Mucosa of rectum (tissue), 2 donors: Measurements from ENCODE around the gene SYCN.

ENCODE experiments used
- H3K27ac ChIP-seq, 2 donors: one replicate each; pipeline ENCODE4 v1.7.0; 2013; ENCODE audit warnings: inconsistent platforms in 2 of 2, low read depth in 2 of 2, low read length in 2 of 2
- H3K27me3 ChIP-seq, 2 donors: one replicate each; pipeline ENCODE4 v1.7.0; 2013; ENCODE audit warnings: low read length in 2 of 2; ENCODE audit not compliant: control insufficient read depth in 2 of 2, insufficient read depth in 2 of 2
- H3K36me3 ChIP-seq, 2 donors: one replicate each; pipeline ENCODE4 v1.7.0; 2013; ENCODE audit warnings: low read length in 2 of 2; ENCODE audit not compliant: control insufficient read depth in 2 of 2, insufficient read depth in 2 of 2
- H3K4me1 ChIP-seq, 2 donors: one replicate each; pipeline ENCODE4 v1.7.0; 2013; ENCODE audit warnings: low read length in 2 of 2, mild to moderate bottlenecking in 1 of 2; ENCODE audit not compliant: control insufficient read depth in 2 of 2, insufficient read depth in 2 of 2
- H3K4me3 ChIP-seq, 2 donors: one replicate each; pipeline ENCODE4 v1.7.0; 2013; ENCODE audit warnings: low read length in 2 of 2
- H3K9ac ChIP-seq, 2 donors: one replicate each; pipeline ENCODE4 v1.7.0; 2013; ENCODE audit warnings: low read length in 2 of 2, low read depth in 1 of 2, mild to moderate bottlenecking in 1 of 2
- H3K9me3 ChIP-seq, 2 donors: one replicate each; pipeline ENCODE4 v1.7.0; 2013; ENCODE audit warnings: low read length in 2 of 2; ENCODE audit not compliant: control insufficient read depth in 2 of 2
- donor health status: healthy.
- donor health status: Normal muscosa, but diverticular disease.

Gene SYCN

DNA sequence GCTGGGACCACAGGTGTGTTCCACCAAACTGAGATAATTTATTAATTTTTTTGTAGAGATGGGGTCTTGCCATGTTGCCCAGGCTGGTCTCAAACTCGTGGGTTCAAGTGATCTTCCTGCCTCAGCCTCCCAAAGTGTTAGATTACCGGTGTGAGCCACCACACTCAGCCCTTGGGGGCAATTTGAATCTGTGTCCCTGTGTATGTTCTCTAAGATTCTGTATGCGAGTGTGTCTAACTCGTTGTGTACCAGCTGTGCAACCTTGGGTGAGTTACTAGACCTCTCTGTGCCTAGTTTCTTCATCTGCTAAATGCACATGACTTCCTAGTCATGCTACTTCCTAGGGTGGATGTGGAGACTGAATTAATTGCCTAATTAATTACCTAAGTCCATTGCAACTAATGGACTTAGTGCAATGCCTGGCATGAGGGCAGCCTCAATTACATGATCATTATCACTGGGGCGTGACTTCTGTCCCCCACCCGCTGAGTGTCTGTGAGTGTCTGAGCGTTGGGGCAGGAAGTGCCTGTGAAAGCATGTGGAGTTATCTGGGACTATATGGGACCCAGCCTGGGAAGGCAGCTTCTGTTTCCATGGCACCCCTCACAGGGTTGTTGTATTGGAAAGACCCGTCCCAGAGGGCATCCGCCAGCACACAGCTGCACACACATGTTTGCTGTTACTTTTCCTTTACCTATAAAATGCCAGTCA is 9.1 kb downstream of the SYCN start:
- H3K4me3 ChIP-seq = no peak overlapping the region
- no peaks in the 10 kb centered on the region for H3K9me3 ChIP-seq
- H3K4me1 ChIP-seq = peaks cover 0 to 5% of the 10 kb centered on the region in 2 donors
- H3K9ac ChIP-seq = no peak overlapping the region
- no peaks in the 10 kb centered on the region for H3K36me3 ChIP-seq
- no peak overlapping the region for H3K27ac ChIP-seq
- peaks cover 26 to 35% of the 10 kb centered on the region in 2 donors for H3K27me3 ChIP-seq

DNA sequence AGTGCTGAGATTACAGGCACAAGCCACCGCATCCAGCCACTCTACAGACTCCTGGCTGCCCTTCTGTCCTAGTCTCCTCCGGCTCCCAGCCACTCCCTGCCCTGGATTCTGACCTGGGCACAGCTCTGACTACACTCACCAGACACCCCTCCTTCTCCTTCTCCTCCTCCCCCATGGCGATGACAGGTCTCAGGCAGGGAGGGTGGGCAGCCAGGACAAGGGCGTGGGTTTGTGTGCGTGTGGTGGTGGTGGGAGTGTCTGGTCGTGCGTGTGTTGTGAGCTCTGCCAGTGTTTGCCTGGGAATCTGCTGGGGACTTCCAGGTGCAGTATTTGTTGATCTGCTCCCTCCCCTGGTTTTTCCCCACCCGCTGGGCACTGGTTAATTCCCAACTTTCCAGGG is 10.3 kb downstream of the SYCN start:
- Histone ChIP-seq H3K36me3 (no peaks in the 10 kb centered on the region), H3K27ac (no peak overlapping the region), H3K4me1 (peaks cover 0 to 5% of the 10 kb centered on the region in 2 donors), H3K9me3 (no peaks in the 10 kb centered on the region), H3K9ac (no peak overlapping the region), H3K4me3 (no peak overlapping the region), H3K27me3 (peaks cover 24 to 35% of the 10 kb centered on the region in 2 donors)

DNA sequence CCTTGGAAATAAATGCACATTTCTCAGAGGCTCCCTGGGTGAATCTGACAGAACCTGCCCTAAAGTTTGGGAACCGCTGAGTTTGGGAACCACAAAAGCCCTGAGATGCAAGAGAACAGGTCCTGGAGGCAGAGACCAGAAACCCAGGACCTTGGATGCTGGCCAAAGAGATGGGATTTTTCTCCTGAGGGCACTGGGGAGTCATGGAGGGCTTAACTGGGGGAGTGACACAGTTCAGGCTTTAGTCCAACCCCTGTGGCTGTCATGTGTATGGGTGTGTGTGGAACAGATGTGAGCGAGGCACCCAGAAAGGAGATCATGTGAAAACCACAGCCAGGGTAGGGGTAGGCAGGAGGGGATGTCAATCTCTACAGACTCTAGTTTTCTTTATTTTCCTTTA is 11.2 kb downstream of the SYCN start:
- no peaks in the 10 kb centered on the region for H3K9me3 ChIP-seq
- H3K4me1 ChIP-seq = peaks cover 0 to 5% of the 10 kb centered on the region in 2 donors

DNA sequence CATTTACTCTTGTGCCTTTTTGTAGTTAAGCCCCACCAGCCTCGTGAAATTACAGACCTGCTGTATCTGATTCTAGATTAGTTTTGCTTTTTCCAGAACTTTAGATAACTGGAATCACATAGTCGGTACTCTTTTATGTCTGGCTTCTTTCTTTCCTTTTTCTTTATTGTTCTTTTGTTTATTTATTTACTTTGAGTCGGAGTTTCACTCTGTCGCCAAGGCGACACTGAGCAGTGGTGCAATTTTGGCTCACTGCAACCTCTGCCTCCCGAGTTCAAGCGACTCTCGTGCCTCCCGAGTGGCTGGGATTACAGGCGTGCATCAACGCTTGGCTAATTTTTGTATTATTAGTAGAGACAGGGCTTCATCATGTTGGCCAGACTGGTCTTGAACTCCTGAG is 13.3 kb downstream of the SYCN start:
- Histone ChIP-seq H3K4me1 (peaks cover 0 to 5% of the 10 kb centered on the region in 2 donors), H3K4me3 (no peak overlapping the region), H3K27me3 (peaks cover 13 to 14% of the 10 kb centered on the region in 2 donors), H3K27ac (no peak overlapping the region), H3K9me3 (no peaks in the 10 kb centered on the region), H3K36me3 (no peaks in the 10 kb centered on the region), H3K9ac (no peak overlapping the region)

More for the DNA sequence above, 11.2 kb downstream of the SYCN start:
- H3K36me3 ChIP-seq = no peaks in the 10 kb centered on the region
- no peak overlapping the region for H3K27ac ChIP-seq
- H3K9ac ChIP-seq = no peak overlapping the region
- peaks cover 21 to 32% of the 10 kb centered on the region in 2 donors for H3K27me3 ChIP-seq
- no peak overlapping the region for H3K4me3 ChIP-seq

DNA sequence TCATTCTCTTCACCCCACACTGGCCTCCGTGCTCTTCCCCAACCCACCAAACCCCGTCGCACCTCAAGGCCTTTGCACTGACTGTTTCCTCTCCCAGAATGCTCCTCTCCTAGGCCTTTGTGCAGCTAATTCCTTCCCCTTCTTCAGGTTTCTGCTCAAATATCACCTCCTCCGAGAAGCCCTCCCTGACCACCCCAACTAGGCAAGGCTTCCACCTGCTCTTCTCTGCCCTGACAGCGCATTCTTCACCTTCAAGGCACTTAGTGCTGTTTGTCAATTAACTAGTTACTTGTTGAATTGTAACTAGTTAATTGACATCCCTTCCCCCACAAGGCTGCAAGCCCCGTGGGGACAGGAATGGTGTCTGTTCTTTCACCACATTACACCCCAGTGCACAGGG is 15.1 kb downstream of the SYCN start:
- H3K9ac ChIP-seq = no peak overlapping the region

DNA sequence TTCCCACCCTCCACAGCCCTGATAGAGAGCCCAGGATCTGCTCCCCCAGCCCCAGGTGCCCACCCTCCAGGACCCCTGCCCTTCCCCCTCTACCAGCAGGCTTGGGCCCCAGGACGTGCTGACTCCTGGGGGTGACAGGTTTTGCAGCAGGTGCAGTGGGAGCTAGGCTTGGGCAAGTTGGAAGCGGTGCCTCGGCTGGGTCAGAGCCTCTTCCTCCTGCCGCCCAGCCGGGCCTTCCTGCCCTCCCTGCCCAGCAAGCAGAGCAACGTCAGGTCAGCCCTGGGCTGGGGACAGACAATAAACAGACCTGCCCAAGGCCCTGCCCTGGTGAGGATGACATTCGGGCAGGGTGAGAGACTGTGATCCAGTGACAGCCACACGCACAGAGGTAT is 16.5 kb downstream of the SYCN start:
- H3K4me3 ChIP-seq = no peak overlapping the region
- H3K4me1 ChIP-seq = no peaks in the 10 kb centered on the region
- no peaks in the 10 kb centered on the region for H3K9me3 ChIP-seq
- H3K27ac ChIP-seq = no peak overlapping the region
- H3K9ac ChIP-seq = no peak overlapping the region
- H3K27me3 ChIP-seq = peaks cover 3 to 8% of the 10 kb centered on the region in 2 donors
- H3K36me3 ChIP-seq = no peaks in the 10 kb centered on the region

More for the DNA sequence above, 15.1 kb downstream of the SYCN start:
- Histone ChIP-seq H3K9me3 (no peaks in the 10 kb centered on the region), H3K36me3 (no peaks in the 10 kb centered on the region), H3K27ac (no peak overlapping the region), H3K27me3 (peaks cover 5 to 8% of the 10 kb centered on the region in 2 donors), H3K4me1 (peaks cover 0 to 5% of the 10 kb centered on the region in 2 donors), H3K4me3 (no peak overlapping the region)

DNA sequence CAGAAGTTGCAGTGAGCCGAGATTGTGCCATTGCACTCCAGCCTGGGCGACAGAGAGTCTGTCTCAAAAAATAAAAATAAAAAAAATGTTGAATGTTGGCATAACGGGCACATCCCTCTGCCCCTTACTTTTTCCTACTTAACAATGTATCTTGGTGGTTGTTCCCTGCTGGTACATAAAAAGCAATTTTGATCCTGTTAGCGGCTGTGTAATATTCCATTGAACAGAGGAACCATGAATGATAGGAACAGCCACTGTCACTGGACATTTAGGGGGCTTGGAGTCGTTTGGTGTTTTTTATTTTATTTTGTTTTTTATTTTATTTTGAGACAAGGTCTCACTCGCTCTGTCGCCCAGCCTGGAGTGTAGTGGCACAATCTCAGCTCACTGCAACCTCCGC is 17.7 kb downstream of the SYCN start:
- peaks cover 3 to 8% of the 10 kb centered on the region in 2 donors for H3K27me3 ChIP-seq
- H3K9ac ChIP-seq = no peak overlapping the region
- no peaks in the 10 kb centered on the region for H3K36me3 ChIP-seq
- no peaks in the 10 kb centered on the region for H3K9me3 ChIP-seq
- no peaks in the 10 kb centered on the region for H3K4me1 ChIP-seq
- no peak overlapping the region for H3K27ac ChIP-seq
- H3K4me3 ChIP-seq = no peak overlapping the region

DNA sequence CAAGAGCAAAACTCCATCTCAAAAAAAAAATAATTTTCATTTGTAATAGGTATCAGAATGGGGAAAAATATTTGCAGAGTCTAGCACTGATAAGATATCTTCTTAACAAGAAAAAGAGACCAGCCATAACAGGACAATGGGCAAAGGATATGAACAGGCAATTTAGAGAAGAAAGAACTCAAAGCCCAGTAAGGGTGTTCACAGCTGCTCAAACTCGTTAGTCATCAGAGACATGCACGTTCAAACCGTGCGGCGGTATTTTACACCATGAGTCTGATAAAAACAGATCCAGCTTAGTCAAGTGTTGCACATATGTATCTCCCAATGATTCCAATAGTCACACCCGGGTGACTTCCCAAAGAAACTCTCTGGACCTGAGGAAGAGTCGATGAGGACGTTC is 21.0 kb downstream of the SYCN start:
- Histone ChIP-seq H3K27me3 (peaks cover 2 to 3% of the 10 kb centered on the region in 2 donors), H3K4me3 (no peak overlapping the region), H3K4me1 (no peaks in the 10 kb centered on the region), H3K36me3 (peaks cover 7 to 11% of the 10 kb centered on the region in 2 donors), H3K9ac (no peak overlapping the region), H3K27ac (no peak overlapping the region), H3K9me3 (no peaks in the 10 kb centered on the region)

DNA sequence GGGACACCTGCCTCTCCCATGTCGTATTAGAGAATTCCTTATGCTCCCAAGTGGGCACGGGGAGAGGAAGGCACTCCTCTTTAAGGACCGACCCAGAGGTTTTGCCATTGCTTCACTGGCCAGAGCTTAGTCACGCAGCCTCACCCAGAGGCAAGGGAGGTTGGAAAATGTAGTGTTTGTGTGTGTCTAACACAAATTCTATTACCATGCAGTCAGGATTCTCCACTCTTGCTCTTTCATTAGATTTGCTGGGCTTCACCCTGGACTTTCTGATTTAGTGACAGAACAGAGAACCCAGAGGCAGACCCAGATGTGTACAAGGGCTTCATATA is 21.9 kb downstream of the SYCN start:
- no peaks in the 10 kb centered on the region for H3K9me3 ChIP-seq
- H3K36me3 ChIP-seq = peaks cover 12 to 15% of the 10 kb centered on the region in 2 donors
- no peaks in the 10 kb centered on the region for H3K4me1 ChIP-seq
- no peak overlapping the region for H3K27ac ChIP-seq
- H3K27me3 ChIP-seq = no peaks in the 10 kb centered on the region
- H3K9ac ChIP-seq = no peak overlapping the region
- no peak overlapping the region for H3K4me3 ChIP-seq

DNA sequence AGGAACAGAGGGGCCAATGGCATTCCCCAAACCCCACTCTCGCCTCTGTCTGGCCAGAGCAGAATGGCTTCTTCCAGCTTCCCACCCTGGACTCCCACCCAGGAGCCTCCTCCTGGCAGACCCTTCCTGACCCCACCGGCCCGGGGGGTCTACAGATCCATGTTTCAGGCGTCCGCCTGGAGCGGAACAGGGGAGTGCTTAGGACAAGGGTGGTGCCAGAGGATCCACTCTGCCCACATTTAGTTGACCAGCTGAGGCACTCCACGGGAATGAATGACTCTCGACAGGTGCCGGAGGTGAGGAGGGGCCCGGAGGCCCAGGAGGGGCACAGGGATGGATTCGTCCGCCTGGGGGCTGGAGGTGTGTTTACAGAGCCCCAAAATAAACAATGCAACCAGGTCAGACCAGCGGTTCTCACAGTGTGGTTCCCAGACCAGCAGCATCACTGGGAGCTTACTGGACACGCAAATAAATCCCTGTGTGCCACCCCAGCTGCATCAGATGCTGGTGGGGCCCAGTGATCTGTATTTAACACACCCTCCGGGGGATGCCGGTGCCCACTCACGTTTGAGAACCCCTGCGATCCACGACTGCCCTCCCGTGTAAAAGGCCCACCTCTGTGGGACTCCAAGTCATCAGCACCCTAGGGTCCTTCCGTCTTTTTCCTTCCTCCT is 22.4 kb downstream of the SYCN start:
- no peaks in the 10 kb centered on the region for H3K4me1 ChIP-seq
- no peaks in the 10 kb centered on the region for H3K27me3 ChIP-seq
- no peak overlapping the region for H3K9ac ChIP-seq
- H3K36me3 ChIP-seq = peaks cover 12 to 16% of the 10 kb centered on the region in 2 donors
- H3K4me3 ChIP-seq = no peak overlapping the region
- no peaks in the 10 kb centered on the region for H3K9me3 ChIP-seq
- no peak overlapping the region for H3K27ac ChIP-seq
